NCI-H1048 (cell line): ENCODE results near the gene ACTN4.

Experiments
- DNase-seq: peaks from one replicate; lab custom pipeline; 2025; lab: John Stamatoyannopoulos, UW

The ACTN4 gene

DNA sequence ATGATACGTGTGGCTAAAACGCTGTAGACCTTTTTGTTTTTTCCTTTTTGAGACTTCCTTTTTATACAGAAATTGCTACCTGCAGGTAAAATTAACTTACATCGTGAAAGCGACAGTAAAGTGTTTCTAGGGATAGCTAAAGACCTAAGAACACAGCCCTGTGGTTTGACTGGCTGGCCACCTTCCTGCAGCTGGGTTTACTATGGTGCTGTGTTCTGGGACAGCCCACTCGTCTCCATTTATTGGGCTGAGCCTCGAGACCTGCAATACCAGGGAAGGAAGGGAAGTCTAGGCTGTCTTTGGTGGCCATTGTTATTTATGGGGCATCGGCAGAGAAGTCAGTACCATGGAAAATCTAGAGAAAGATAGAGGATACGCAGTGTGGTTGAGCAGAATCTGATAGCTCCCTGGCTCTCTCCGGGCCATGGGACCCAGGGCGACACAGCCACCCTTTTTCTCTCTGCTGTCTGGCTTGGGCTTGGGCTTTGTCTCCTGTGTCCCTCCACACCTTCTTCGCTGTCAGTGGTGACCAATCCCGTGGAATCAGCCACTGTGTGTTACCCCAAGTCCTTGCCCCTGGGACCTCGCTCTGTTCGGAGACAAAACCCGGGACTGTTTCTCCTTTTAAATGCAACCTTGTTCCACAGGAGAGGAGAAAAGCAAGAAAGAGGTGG lies 30.9 kb downstream of the ACTN4 start:
- DNase-seq = no peak

DNA sequence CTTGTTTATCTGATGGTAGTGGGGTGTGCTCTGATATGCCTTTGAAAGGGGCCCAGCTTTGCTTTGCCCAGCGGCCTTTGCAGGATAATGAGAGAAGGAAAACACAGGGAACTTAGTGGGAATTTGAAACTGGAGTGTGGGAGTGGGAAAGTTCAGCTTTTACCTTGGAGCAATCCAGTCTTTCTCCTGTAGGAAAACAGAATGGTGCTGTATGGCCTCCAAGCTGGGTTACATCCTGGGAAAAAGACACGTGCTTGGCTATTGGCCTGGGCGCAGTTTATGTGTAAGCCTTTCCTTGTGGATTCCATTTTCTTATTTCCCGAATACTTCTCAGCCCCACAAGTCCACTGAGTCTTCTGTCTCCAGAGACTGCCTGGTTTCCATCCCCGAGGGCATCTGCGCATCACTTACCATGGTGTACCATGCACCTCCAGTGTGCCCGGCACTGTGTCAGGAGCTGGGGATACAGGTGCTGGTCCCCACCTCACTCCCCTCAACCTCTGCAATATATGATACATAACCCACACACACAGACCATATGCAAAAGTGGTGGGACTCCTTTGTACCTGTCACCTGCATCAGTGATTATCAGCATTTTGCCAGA lies 31.5 kb downstream of the ACTN4 start:
- DNase-seq = no peak

DNA sequence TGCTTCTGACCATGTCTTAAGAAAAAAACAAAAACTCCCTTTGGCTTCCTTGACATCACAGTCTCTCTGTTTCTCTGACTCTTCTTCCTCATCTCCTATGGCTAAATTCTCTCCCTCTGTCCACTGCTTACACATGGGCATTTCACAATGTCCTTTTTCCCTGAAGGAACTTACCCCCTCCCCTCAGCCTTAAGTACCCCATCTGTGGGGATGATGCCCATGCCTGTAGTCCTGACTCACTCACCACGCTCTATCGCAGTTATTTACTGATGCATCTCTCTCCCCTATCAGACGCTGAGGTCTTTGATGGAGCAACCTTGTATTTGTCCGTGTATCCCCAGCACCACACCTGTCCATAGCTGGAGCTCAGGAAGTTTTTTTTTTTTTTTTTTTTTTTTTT lies 32.4 kb downstream of the ACTN4 start:
- DNase-seq = no peak

GRCh38 chr19:38682195-38682867 lies 34.9 kb downstream of the ACTN4 start:
- no peak for DNase-seq

DNA sequence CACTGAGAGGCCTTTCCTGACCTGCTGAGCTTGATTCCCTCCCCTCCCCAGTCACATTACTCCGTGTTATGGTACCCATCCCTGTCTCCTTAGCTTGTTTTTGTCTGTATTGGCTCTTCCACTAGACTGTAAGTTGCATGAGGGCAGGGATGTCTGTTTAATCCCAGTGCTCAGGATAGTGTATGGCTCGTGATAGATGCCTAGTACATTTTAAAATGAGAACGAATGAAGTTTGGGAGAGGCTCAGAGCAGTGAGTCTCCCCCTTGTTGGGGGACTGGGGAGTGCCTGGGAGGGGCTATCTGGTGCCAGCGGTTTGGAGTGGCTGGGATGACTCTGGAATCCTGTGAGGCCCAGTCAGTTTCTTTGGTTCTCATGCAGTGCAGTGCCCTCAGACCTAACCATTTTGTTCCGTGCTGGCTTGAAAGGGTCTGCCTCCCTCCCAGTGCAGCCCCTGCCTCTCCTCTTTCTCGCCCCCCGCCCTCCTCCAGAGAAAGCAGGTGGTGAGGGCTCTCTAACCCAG lies 35.5 kb downstream of the ACTN4 start:
- no peak for DNase-seq

GRCh38 chr19:38683393-38684077 lies 36.1 kb downstream of the ACTN4 start:
- DNase-seq = no peak

DNA sequence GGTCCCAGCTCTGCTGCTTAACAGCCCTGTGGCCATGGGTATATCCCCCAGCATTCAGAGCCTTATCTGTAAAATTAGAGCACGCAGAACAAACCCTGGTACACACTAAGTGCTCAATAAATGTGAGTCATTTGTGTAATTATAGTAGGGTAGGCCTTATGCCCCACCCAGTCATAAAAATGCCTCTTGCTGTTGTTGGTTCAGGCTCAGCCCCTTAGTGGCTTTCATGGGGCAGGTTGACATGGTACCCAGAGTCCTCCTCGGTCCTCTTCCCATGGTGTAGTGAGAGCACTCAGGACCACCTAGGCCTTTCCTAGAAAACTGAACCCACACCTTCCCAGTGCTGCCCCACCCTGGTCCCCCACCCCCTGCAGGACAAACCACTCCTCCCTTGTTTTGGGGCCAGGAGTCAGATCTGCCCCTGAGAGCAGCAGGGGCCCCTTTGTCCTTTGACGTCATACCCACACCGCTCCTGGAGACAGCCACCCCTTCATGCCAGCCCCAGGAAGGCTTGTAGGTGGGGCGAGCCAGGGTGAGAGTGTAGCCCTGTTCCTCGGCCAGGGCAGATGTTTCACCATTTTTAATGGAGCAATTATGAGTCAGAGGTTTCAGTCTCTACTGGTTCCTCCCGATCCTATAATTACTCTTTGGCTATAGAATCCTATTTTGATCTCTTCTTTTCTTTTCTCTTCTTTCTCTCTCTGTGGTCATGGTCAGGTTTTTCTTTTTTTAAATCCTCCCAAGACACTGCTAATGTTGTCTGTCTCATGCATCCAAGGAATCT lies 36.8 kb downstream of the ACTN4 start:
- no peak for DNase-seq

DNA sequence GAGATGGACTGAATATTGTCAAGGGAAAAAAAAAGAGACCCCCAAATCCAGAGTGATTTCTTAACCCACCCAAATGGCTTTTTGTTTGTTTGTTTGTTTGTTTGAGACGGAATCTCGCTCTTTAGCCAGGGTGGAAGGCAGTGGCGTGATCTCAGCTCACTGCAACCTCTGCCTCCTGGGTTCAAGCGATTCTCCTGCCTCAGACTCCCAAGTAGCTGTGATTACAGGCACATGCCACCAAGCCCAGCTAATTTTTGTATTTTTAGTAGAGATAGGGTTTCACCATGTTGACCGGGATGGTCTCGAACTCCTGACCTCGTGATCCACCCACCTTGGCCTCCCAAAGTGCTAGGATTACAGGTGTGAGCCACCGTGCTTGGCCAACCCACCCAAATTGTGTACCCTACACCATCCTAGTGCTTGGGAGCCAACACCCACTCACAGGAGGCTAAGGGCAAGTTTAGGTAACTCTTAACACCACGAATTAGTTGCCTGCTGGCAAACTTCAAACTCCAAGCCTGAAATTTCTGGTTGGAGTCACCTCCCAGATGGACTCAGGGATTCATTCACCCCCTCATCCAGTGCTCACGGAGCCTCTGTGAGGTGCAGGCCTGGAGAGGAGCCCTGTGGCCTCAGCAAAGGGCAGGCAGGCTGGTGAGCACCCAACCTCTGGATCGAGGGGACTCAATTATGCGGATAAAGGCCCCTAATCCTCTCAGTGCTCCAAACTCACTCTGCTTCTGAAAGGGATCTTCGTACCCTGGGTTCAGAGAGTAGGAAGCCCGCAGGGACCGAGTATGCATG lies 37.6 kb downstream of the ACTN4 start:
- no peak for DNase-seq

DNA sequence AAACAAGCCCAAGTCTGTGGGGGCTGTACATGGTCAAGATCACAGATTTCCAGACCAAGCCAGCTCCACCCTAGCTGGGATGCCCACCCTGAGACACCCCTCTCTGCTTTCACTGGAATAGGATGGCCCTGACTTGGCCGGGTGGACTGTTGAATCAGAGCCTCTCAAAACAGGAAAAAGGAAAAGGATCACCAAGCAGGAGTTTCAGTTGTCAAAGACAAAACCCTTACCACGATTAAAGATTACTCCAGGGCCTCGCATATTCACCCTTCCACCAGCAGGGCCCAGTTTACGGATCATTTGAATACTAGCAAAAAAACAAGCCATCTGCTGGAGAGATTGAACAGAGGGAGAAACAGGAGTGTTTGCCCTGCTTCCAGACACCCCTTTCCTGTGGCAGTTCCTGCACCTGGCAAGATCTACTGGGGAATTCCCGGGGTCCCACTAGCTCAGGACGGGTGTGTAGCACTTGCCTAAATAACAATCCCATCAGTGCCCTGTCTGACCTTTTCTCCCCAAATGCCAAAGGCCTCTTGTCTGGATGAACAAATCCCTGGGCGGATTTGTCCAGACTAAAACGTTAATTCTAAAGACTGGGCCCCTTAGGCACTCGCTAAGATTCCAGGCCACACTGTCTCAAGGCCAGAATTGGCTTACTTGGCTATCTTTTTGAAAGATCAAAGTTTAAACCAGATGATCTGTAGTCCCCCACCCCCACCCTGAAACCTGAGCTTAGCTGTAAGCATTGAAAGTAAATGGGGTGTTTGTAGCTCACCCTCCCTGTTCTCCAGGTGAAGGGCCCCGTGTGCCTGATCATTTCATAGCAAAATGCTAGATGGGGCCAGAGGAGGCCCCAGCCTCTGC lies 38.4 kb downstream of the ACTN4 start:
- no peak for DNase-seq

- DNase-seq = no peak
These were observed 39.1 kb downstream of the ACTN4 start for GRCh38 chr19:38686530-38686888.

- no peak for DNase-seq
These were observed 40.5 kb downstream of the ACTN4 start for GRCh38 chr19:38687837-38688378.

DNA sequence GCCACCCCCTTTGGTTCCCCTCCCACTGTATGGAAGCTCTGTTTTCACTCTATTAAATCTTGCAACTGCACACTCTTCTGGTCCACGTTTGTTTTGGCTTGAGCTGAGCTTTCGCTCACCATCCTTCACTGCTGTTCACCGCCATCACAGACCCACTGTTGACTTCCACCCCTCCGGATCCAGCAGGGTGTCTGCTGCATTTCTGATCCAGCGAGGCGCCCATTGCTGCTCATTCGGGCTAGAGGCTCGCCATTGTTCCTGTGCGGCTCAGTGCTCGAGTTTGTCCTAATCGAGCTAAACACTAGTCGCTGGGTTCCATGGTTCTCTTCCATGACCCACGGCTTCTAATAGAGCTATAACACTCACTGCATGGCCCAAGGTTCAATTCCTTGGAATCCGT lies 42.7 kb downstream of the ACTN4 start:
- DNase-seq = no peak

- no peak for DNase-seq
These were observed 43.4 kb downstream of the ACTN4 start for GRCh38 chr19:38690832-38691231.

- no peak for DNase-seq
These were observed 44.5 kb downstream of the ACTN4 start for GRCh38 chr19:38691938-38692457.

- no peak for DNase-seq
These were observed 45.3 kb downstream of the ACTN4 start for GRCh38 chr19:38692458-38693379.

DNA sequence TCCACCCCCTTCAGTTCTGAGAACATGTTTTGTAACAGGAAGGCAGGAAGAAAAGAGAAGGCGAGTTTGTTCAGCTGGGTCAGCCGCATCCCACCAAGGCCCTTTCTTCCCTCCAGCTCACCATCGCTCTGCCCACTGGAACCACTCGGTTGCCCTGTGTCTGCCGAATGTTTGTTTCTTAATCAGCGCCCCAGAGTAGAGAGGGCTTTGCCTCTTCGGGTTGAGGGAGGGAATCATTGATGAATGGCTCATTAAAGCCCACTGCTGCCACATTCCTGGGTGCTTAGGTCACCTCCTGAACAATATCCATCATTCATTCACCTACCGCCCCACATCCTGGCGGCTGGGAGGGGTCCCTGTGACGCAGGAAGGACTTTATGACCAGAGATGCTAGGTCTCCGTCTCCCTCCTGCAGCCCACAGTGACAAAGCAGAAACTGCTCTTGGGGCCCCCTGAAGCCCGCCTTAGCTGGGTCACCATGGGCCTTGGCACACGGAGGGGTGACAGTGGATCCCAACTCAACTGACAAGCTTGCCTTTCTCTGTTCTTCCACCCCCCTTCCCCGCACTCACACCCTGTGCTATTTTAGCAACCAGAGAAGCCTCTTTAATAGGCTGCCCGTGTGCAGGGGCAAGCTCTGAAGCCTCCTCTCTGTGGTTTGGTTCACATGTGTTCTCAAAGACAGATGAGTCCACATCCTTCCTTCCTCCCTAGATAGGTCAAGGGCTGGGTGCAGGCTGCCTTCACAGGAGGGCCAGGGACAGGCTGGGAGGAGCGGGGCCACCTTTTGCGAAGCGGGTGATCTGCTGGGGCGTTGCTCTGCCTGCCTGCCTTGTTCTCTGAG lies 46.2 kb downstream of the ACTN4 start:
- DNase-seq = no peak

DNA sequence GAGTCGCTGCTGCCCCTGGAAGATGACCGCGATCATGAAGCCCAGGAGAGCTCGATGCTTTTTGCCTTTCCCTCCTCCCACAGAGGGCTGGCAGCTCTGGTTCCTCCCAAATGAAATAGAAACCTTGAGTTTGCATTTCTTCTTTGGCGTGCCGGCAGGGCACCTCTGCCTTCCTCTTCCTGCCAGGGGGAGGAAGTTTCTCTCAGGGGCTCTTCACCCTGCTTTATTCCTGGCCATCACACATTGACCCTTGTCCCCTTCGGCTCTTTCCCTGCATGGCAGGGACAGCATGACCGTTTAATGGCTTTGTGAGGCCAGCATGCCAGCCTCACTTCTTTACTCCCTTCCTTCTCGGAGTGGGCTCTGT lies 47.9 kb downstream of the ACTN4 start:
- DNase-seq = no peak
